Muscle layer of duodenum (tissue), 2 donors: ENCODE results near the gene DRC1.

Source experiments
- H3K27ac ChIP-seq: one replicate; pipeline ENCODE4 v1.7.0; 2013; ENCODE audit warnings: mild to moderate bottlenecking, low read length
- H3K27me3 ChIP-seq: one replicate; pipeline ENCODE4 v1.7.0; 2013; ENCODE audit warnings: low read depth, mild to moderate bottlenecking, control low read depth, low read length
- H3K36me3 ChIP-seq, 2 donors: one replicate each; pipeline ENCODE4 v1.7.0; 2013; ENCODE audit warnings: low read length in 2 of 2, control low read depth in 1 of 2, mild to moderate bottlenecking in 1 of 2; ENCODE audit not compliant: insufficient read depth in 2 of 2, control insufficient read depth in 1 of 2
- H3K4me1 ChIP-seq, 2 donors: one replicate each; pipeline ENCODE4 v1.7.0; 2013; ENCODE audit warnings: low read length in 2 of 2, mild to moderate bottlenecking in 2 of 2, control low read depth in 1 of 2, moderate library complexity in 1 of 2; ENCODE audit not compliant: insufficient read depth in 2 of 2, control insufficient read depth in 1 of 2
- H3K4me3 ChIP-seq, 2 donors: one replicate each; pipeline ENCODE4 v1.7.0; 2013; ENCODE audit warnings: low read length in 2 of 2, low read depth in 1 of 2, mild to moderate bottlenecking in 1 of 2
- H3K9me3 ChIP-seq, 2 donors: one replicate each; pipeline ENCODE4 v1.7.0; 2013; ENCODE audit warnings: low read length in 2 of 2, control low read depth in 1 of 2, mild to moderate bottlenecking in 1 of 2; ENCODE audit not compliant: control insufficient read depth in 1 of 2
- donor health status: healthy.

DRC1 gene

DNA sequence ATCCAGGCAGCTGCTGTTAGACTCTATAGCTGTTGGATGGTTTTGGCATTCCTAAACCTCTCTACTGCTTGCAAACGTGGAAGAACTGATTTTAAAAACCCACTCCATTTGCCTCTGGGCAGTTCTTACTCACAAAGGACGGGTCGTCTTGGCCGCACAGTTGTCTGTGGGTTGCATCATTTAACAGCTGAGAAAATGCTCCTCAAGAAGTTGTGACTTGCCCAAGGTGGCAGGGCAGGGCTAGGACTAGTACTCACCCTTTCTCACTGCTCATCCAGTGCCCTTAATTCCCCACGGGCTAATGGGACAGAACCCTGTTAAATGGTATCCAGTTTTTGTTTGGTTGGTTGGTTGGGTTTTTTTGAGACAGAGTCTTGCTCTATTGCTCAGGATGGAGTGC lies 997 bp upstream of the DRC1 start:
- no peaks in the 10 kb centered on the region for H3K9me3 ChIP-seq
- no peak overlapping the region for H3K27ac ChIP-seq
- no peak overlapping the region for H3K4me3 ChIP-seq
- H3K36me3 ChIP-seq: peaks cover 0 to 3% of the 10 kb centered on the region in 2 donors
- H3K27me3 ChIP-seq: no peaks in the 10 kb centered on the region
- peaks cover 0 to 12% of the 10 kb centered on the region in 2 donors for H3K4me1 ChIP-seq

DNA sequence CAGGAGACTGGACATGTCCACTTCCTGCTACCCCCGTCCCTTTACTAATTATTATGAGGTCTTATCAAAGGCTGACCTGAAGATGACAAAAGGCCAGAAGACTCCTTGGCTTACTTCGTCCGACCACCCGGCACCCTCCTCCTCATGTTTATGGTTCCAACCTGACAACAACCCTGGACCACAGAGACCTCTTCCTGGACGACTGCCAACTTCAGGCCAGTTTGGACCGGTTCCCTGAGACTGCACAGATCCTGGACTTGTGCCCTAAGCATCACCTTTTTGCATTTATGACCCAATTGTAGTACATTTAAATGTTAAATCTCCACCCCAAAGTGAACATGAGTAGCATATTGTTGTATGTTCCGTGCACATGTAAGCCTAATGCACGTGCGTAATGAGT lies 5.8 kb downstream of the DRC1 start:
- Histone ChIP-seq H3K27me3 (no peaks in the 10 kb centered on the region), H3K4me1 (no peaks in the 10 kb centered on the region), H3K4me3 (no peak overlapping the region), H3K9me3 (no peaks in the 10 kb centered on the region), H3K36me3 (no peaks in the 10 kb centered on the region), H3K27ac (no peak overlapping the region)

DNA sequence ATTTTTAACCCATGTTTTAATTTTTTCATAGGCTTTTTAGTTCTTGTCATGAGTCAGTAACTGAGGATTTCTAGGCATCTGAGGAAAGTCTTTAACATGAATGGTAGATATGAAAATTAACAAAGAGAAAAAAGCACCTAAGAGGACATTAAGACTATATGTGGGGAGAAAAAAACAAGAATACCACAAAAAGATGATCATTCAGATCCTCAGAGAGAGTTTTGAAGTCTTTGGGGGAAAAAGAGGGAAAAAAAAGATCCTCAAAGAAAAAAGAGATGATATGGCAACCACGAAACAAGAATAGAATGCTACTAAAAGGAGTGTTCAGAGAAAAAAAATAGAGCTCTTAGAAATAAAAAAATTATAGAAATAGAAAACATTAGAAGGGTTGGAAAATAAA lies 8.1 kb downstream of the DRC1 start:
- Histone ChIP-seq H3K4me3 (no peak overlapping the region), H3K27me3 (no peaks in the 10 kb centered on the region), H3K36me3 (no peaks in the 10 kb centered on the region), H3K9me3 (no peaks in the 10 kb centered on the region), H3K27ac (no peak overlapping the region), H3K4me1 (no peaks in the 10 kb centered on the region)

DNA sequence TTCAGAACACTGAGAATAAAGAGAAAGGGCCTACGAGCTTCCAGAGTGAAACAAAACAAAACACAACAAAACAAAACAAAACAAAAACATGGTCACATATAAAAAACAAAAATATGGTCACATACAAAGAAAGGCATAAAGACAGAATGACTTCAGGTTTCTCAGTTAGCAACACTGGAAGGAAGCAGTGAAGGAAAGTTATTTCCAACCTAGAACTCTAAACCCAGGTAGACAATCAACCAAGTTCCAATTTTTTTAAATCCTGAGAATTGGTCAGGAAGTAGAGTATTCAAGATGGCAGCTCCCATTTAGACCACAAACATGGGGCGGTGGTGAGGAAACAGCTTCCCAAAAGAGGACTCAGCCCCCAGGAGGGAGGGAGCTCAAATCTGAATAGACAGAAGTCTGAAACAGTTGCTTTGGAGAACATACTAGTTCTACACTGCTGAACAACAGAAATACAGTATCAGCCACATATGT lies 9.1 kb downstream of the DRC1 start:
- Histone ChIP-seq H3K36me3 (no peaks in the 10 kb centered on the region), H3K4me3 (no peak overlapping the region), H3K27me3 (no peaks in the 10 kb centered on the region), H3K9me3 (no peaks in the 10 kb centered on the region), H3K27ac (no peak overlapping the region), H3K4me1 (no peaks in the 10 kb centered on the region)

DNA sequence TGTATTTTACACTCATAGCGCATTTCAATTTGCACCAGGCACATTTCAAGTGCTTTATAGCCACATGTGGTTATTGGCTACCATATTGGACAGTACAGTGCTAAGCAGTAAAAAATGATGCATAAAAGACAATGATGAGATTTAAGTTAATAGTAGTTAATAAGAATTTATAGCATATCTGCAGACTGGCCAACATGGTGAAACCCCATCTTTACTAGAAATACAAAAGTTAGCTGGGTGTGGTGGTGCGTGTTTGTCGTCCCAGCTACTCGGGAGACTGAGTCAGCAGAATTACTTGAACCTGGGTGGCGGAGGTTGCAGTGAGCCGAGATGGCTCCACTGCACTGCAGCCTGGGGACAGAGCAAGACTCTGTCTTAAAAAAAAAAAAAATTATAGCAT lies 9.7 kb downstream of the DRC1 start:
- H3K27me3 ChIP-seq: no peaks in the 10 kb centered on the region
- H3K36me3 ChIP-seq: no peaks in the 10 kb centered on the region
- H3K4me3 ChIP-seq: no peak overlapping the region
- no peaks in the 10 kb centered on the region for H3K9me3 ChIP-seq
- no peaks in the 10 kb centered on the region for H3K4me1 ChIP-seq
- H3K27ac ChIP-seq: no peak overlapping the region

- Histone ChIP-seq H3K4me3 (peak overlapping the region in 1 of 2 donors; percentile 45), H3K27ac (no peak overlapping the region), H3K36me3 (no peaks in the 10 kb centered on the region)
Measured at GRCh38 chr2:26412091-26412673, 10.5 kb downstream of the DRC1 start.

DNA sequence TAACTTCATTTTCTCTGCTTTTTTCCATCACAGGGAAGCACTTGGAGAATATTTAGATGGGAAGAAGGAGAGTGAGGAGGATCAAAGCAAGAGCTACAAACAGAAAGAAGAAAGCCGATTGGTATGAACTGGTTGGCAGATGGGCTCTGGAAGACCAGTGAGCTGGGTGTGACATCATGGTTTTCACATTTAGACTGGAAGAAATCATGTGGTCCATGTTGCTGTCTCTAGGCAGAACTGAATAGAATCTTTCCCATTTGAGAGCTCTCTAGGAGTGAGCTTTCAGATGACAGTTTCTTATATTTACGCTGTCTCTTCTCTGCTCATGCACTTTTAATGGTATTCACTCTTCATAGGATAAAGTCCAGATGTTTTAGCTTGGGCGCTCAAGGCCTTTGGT lies 12.6 kb downstream of the DRC1 start:
- no peaks in the 10 kb centered on the region for H3K27me3 ChIP-seq
- H3K36me3 ChIP-seq: no peaks in the 10 kb centered on the region
- H3K9me3 ChIP-seq: no peaks in the 10 kb centered on the region
- H3K4me3 ChIP-seq: no peak overlapping the region
- no peak overlapping the region for H3K27ac ChIP-seq
- no peaks in the 10 kb centered on the region for H3K4me1 ChIP-seq

More at GRCh38 chr2:26412091-26412673, 10.5 kb downstream of the DRC1 start:
- no peaks in the 10 kb centered on the region for H3K4me1 ChIP-seq
- no peaks in the 10 kb centered on the region for H3K9me3 ChIP-seq
- no peaks in the 10 kb centered on the region for H3K27me3 ChIP-seq

DNA sequence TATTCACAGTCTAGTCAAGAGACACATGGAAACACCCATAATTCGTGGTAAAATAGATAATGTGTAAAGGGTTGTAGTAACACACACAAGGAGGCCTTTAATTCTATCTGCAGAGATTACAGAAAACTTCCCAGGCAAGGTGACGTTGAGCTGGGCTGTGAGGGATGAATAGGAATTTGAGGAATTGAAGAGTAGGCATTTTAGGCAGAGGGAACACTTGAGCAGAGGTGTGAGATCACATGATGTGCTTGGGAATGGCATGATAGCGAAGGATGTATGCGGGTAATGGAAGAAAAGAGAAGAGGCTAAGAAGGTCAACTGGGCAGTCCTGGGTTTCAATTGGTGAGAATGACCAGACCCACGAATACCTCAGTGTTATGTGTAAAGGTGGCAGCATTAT lies 20.2 kb downstream of the DRC1 start:
- Histone ChIP-seq H3K27ac (no peak overlapping the region), H3K4me1 (no peaks in the 10 kb centered on the region), H3K9me3 (no peaks in the 10 kb centered on the region), H3K4me3 (no peak overlapping the region), H3K27me3 (no peaks in the 10 kb centered on the region), H3K36me3 (no peaks in the 10 kb centered on the region)

GRCh38 chr2:26422947-26423629 lies 21.4 kb downstream of the DRC1 start:
- Histone ChIP-seq H3K27me3 (no peaks in the 10 kb centered on the region), H3K4me3 (no peak overlapping the region), H3K36me3 (no peaks in the 10 kb centered on the region), H3K27ac (no peak overlapping the region), H3K9me3 (no peaks in the 10 kb centered on the region), H3K4me1 (no peaks in the 10 kb centered on the region)

- no peaks in the 10 kb centered on the region for H3K4me1 ChIP-seq
- H3K4me3 ChIP-seq: no peak overlapping the region
- H3K27me3 ChIP-seq: no peaks in the 10 kb centered on the region
- H3K9me3 ChIP-seq: no peaks in the 10 kb centered on the region
- no peak overlapping the region for H3K27ac ChIP-seq
- no peaks in the 10 kb centered on the region for H3K36me3 ChIP-seq
Measured at GRCh38 chr2:26423750-26424149, 22.0 kb downstream of the DRC1 start.

DNA sequence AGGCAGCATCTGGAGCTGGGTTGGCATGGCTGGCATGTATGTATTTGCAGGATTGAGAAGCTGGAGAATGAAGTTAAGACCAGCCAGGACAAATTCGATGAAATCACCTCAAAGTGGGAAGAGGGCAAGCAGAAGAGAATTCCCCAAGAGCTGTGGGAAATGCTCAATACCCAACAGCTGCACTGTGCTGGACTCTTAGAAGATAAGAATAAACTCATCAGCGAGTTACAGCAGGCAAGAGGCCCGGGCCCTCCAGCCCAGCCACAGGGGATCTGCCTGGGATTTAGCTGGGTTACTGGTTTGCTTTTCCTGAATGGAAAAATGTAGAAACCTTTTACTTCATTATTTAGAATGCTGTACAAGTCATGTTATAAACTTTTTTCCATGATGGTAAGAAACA lies 22.5 kb downstream of the DRC1 start:
- Histone ChIP-seq H3K27me3 (no peaks in the 10 kb centered on the region), H3K36me3 (no peaks in the 10 kb centered on the region), H3K27ac (no peak overlapping the region), H3K9me3 (no peaks in the 10 kb centered on the region), H3K4me1 (no peaks in the 10 kb centered on the region), H3K4me3 (no peak overlapping the region)

GRCh38 chr2:26428846-26429245 lies 27.1 kb downstream of the DRC1 start:
- Histone ChIP-seq H3K4me1 (no peaks in the 10 kb centered on the region), H3K27me3 (no peaks in the 10 kb centered on the region), H3K4me3 (no peak overlapping the region), H3K27ac (no peak overlapping the region), H3K36me3 (no peaks in the 10 kb centered on the region), H3K9me3 (no peaks in the 10 kb centered on the region)
